HG03432 (cell line): ENCODE results near the gene LAMC1.

Experiments
- ATAC-seq: cut with Tn5 transposase; IDR thresholded peaks from one replicate; pipeline ENCODE4 v1.9.1; 2021; ENCODE audit warnings: mild to moderate bottlenecking, moderate library complexity; ENCODE audit not compliant: unreplicated experiment

Gene LAMC1

DNA sequence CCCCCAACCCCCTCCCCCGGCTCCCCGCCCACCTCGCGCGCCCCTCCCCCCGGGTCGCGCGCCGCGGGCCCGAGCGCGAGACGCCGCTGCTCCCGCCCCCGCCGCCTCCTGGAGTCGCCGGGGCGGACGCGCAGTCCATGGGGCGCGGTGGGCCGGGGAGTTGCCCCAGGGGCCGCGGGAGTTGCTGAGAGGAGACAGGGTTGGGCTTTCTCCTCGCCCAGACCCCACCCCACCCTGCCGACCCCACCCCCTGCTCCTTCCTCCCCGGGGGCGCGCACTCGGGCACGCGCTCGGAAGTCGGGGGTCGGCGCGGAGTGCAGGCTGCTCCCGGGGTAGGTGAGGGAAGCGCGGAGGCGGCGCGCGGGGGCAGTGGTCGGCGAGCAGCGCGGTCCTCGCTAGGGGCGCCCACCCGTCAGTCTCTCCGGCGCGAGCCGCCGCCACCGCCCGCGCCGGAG lies at the start of gene LAMC1:
Gene LAMC1 (plus strand): TSS at position 275 of the 455 bp plus-strand sequence. CDS start 297 bp downstream, outside the sequence.
- peak; percentile 36 for ATAC-seq

DNA sequence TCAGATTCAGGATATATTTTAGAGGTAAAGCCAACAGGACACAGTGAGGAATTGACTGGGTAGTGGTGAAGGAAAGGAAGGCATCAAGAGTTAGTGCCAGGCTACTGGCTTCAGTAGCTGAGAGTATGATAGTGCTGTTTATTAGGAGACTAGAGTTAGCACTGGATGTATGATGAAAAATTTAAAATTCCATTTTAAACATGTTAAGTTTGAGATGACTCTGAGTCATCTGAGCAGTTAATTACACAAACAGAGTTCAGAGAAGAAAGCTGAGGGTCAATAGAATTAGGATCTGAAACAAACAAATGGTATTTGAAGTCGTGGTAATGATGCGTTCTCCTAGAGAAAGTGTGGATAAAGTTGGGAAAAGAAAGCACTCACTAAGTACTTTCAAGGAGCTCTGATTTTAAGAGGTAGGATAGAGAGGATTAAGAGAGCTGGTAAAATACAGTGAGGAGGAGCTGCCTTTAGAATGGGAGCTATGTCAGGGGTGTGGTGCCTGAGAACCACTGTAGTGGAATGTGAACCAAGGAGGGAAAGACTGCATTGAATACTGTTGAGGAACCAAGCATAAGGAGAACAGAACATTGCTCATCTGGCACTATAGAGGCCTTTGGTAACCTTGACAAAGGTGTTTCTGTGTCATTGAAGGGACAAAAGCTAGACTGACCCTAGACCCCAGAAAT lies 48.6 kb upstream of the LAMC1 start:
- no peak for ATAC-seq

DNA sequence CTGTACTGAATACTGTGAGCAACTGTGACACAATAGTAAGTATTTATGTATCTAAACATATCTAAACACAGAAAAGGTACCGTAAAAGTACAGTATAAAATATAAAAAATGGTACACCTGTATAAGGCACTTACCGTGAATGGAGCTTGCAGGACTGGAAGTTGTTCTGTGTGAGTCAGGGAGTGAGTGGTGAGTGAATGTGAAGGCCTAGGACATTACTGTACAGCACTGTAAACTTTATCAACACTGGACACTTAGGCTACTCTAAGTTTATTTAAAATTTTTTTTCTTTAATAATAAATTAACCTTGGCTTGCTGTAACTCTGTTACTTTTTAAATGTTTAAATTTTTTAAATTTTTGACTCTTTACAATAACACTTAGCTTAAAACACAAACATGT lies 45.7 kb upstream of the LAMC1 start:
- ATAC-seq = no peak

DNA sequence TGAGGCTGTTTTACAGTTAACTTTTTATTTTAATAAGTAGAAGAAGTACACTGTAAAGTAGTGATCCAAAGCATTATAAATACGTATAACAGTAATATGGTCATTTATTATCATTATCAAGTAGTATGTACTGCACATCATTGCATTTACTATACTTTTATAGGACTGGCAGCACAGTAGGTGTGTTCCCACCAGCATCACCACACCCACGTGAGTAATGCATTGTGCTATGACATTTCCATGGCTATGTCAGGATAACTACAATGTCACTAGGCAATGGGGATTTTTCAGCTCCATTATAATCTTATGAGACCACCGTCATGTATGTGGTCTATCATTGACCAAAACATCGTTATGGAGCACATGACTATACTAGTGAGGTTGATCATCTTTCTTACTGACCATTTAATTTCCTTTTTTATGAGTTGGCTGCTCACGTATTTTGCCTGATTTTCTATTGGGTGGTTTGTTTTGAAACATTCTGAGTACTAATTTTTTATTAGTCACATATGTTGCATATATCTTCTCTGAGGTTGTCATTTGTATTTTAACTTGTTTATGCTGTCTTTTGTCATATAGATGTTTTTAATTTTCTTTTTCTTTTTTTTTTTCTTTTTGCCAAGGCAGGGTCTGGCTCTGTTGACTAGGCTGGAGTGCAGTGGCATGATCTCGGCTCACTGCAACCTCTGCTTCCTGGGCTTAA lies 44.9 kb upstream of the LAMC1 start:
- ATAC-seq = no peak

DNA sequence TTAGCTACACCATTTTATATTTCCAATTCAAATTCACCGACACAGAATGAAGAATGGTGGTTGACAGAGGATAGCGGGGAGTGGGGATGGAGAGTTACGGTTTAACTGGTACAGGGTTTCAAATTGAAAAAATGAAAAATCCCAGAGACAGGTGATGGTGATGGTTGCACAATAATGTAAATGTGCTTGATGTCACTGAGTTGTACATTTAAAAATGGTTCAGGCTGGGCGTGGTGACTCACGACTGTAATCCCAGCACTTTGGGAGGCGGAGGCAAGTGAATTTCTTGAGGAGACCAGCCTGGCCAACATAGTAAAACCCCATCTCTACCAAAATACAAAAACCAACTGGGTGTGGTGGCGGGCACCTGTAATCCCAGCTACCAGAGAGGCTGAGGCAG lies 39.1 kb upstream of the LAMC1 start:
- no peak for ATAC-seq

- no peak for ATAC-seq
Measured at GRCh38 chr1:182984621-182985020, 38.6 kb upstream of the LAMC1 start.

GRCh38 chr1:182985876-182986275 lies 37.3 kb upstream of the LAMC1 start:
- no peak for ATAC-seq

DNA sequence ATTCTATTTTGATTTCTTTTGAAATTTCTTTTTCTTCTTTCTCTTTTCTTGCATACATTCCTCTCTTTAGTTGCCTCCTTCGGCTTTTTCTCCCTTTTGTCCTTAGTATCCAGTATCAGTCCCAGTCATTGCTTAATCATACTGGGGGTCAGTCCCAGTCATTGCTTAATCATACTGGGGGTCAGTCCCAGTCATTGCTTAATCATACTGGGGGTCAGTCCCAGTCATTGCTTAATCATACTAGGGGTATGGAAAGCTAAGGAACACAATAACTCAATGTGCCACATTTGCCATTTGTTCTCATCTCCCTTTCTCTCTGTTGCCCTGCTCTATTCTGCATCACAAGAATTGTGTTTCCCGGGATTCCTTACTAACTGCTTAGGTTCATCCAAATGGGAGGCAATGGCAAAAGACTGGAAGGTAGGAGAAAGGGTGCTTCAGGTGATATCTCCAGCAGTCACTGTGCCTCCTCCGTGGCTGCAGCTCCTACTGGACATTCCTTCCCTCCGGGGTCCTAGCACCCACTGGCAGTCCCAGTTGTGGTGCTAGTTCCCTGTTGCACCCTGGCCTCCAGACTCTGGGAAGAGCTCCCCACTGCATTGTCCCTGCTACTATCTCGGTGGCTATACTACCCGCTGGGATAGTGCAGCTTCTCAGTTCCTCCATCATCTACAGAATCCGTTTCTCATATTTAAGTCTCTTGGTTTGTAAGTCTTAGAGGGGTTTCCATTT lies 32.6 kb upstream of the LAMC1 start:
- ATAC-seq = no peak

DNA sequence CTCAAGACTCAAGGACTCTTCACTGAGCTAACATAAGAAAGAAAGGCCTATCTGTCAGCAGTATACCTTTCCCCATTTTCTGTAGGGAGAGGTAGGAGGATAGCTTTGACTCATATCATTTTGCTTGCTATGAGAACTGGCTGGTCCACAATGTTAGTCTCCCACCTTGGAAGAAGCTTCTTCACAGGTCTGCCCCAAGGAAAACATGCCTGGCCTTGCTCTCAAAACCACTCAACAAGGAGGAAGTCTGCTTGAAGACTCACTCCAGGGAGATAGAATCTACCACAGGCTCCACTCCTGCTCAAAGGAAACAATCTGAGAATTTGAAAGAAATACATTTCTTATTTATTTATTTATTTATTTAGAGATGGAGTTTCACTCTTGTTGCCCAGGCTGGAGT lies 29.5 kb upstream of the LAMC1 start:
- ATAC-seq = no peak

DNA sequence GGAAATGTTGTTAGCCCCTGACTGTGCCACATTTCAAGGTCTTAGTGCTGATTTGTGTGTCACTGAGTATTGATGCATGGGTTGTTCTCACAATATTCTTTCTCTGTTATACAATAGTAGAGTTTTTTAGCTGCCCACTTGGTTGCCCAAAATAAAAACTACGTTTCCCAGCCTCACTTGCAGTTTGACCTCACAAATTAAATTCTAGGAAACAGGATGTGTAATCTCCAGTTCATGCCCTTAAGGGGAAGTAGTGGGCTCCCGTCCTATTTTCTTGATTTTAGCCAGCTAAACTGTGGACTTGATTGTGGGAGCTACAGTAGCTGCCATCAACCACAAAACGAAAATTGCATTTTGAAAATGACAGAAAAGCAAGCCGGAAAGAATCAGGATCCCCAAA lies 27.3 kb upstream of the LAMC1 start:
- ATAC-seq = no peak

- ATAC-seq = no peak
Measured at GRCh38 chr1:182996816-182997215, 26.4 kb upstream of the LAMC1 start.

- no peak for ATAC-seq
Measured at GRCh38 chr1:182998482-182998881, 24.7 kb upstream of the LAMC1 start.

- ATAC-seq = no peak
Measured at GRCh38 chr1:183000167-183000962, 22.9 kb upstream of the LAMC1 start.

- ATAC-seq = no peak
Measured at GRCh38 chr1:183002267-183002666, 21.0 kb upstream of the LAMC1 start.

DNA sequence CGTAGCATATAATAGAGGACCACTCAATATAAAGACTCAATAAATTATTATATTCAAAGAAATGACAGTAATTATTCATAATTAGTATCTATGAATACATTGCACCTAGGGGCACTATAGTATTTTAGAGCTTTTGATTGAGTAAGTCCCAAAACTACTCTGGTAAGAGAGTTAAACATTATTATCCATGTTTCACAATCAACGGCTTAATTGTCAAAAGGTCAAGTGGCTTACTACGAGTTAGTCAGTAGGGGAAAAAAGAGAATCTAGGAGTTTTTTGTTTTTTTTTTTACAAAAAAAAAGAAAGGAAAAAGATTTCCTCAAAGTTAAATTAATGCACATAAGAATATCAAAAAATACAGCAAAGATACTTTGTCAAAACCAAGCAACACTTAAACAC lies 20.4 kb upstream of the LAMC1 start:
- ATAC-seq = no peak

DNA sequence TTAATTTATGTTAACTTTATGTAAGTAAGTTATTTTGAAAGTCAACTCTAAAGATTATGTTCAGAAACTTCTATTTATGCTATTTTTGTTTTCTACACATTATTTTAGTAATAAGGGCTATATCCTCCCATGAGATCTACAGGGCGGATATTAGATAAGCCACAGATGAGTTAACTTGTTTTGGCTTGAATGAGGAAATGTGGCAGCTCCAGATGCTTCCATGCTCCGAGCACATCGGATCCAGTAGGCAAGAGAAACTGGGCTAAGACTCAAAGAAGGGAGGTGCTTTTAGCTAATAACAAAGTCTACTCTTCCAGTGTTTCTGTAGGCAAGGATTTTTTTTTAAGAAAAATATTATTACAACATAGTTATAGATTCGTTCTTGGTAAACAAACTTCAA lies 20.0 kb upstream of the LAMC1 start:
- no peak for ATAC-seq

- ATAC-seq = no peak
Measured at GRCh38 chr1:183004141-183004540, 19.1 kb upstream of the LAMC1 start.

GRCh38 chr1:183011859-183012258 lies 11.4 kb upstream of the LAMC1 start:
- ATAC-seq = no peak

GRCh38 chr1:183012301-183012994 lies 10.8 kb upstream of the LAMC1 start:
- ATAC-seq = no peak

DNA sequence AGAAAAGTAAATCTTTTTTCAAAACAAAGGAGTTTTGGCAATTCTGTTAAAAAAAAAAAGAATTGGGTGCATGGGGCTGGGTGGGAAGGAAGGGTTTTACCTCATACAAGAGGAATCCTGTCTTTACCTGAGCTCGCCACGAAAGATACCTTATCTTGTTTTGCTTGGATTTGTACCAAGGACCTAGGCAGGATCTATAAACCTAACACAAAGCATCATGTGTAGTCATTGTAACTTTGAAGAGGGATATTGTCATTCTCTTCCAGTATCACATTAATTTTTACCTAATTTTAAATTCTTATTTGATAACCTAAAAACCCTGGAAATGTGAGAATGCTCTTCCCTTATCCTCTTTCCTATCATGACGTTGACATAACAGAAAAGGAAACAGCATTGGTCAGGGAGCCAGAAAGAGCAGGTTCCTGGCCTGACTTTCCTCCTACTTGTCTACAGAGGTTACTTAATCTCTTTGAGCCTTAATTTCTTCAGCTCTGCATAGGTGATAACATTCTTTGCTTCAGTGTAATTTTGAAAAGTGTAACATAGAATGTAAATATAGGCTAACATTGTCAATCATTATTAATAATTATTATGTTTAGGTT lies 4.0 kb upstream of the LAMC1 start:
- ATAC-seq = no peak
